ENCODE data around the gene PGBD2. TPM values are rescaled to one million over a fixed set of nuclear protein-coding genes. Genes with fewer than 3 reads are reported as not detected.

PGBD2 gene
- total RNA-seq, 4 donors from 2014 or later: 3.3 to 7.3 (median 5.4) TPM

DNA sequence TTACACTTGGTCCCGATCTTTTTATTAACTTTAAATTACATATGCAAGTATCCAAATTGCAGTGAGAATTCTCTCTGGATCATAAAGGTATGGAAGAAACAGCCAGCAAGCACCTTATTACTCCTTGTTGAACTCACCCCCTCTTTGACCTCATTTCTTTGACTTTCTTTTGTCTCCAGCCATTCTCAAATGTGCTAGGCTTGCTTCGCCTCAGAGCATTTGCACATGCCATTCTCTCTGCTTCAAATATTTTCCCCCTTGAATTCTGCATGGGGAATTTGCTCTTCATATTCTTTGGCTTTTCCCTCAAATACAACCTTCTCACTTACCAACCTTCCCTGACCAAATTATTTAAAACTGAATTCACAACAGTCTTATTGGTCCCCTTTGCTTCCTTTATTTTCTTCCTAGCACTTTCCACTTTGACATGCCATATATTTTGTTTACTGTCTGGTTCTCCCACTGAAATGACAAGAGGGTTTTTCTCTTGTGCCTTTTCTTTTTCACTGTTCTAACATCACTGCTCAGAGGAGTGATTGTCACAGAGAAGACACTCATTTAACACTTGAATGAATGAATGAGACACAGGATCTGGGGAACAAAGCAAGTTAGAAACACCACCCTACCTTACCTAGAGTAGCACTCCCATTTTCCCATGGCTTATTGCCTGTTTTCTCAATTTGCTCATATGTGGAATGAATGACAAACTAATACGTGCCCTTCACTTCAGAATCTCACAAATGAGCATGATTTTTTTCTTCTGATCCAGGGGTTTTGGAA, 1.4 kb upstream of the PGBD2 start:
- Histone ChIP-seq H3K36me3 (no peaks in the 10 kb centered on the region), H3K4me1 (peaks cover 0 to 21% (median 4%) of the 10 kb centered on the region in 4 donors), H3K27ac (no peak overlapping the region), H3K27me3 (peaks cover 0 to 5% of the 10 kb centered on the region in 2 donors), H3K9me3 (peaks cover 0 to 3% (median 0%) of the 10 kb centered on the region in 4 donors), H3K4me3 (no peak overlapping the region)
- TF ChIP-seq POLR2A (IDR thresholded peaks at IDR 0.05) (no peak), EP300 (IDR thresholded peaks at IDR 0.05) (no peak)
- TF ChIP-seq, protein P1, sequence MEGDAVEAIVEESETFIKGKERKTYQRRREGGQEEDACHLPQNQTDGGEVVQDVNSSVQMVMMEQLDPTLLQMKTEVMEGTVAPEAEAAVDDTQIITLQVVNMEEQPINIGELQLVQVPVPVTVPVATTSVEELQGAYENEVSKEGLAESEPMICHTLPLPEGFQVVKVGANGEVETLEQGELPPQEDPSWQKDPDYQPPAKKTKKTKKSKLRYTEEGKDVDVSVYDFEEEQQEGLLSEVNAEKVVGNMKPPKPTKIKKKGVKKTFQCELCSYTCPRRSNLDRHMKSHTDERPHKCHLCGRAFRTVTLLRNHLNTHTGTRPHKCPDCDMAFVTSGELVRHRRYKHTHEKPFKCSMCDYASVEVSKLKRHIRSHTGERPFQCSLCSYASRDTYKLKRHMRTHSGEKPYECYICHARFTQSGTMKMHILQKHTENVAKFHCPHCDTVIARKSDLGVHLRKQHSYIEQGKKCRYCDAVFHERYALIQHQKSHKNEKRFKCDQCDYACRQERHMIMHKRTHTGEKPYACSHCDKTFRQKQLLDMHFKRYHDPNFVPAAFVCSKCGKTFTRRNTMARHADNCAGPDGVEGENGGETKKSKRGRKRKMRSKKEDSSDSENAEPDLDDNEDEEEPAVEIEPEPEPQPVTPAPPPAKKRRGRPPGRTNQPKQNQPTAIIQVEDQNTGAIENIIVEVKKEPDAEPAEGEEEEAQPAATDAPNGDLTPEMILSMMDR (IDR thresholded peaks at IDR 0.05): no peak
- no peak for DNase-seq (ENCODE audit: low spot score in 2 of 2)
- 87 to 88% methylated on average over 3 of the region's 3 CpGs for WGBS, 2 donors

DNA sequence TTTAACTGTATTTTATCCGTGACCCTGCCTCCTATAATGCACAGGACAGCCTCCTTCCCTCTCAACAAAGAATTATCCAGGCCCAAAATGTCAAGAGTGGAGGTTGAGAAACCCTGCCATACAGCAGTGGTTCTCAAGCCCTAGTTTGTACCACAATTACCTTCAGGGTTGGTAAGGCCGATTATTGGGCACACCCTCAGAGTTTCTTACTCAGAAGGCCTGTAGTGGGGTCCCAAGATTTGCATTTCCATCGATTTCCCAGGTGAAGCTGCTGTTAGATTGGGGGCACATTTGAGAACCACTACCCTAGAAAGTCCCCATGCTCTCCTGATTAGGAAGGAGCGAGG, 400 bp upstream of the PGBD2 start:
- no peak for DNase-seq (ENCODE audit: low spot score in 2 of 2)
- no peak for TF ChIP-seq POLR2A (IDR thresholded peaks at IDR 0.05)
- WGBS, 2 donors: 36% methylated on average over 4 of the region's 4 CpGs
- peaks cover 0 to 3% of the 10 kb centered on the region in 2 donors for H3K27me3 ChIP-seq
- peaks cover 0 to 3% (median 0%) of the 10 kb centered on the region in 4 donors for H3K9me3 ChIP-seq
- H3K27ac ChIP-seq: peak overlapping the region; percentile 78 to 94 (median 88)
- H3K4me3 ChIP-seq: peak overlapping the region; percentile 43 to 90 (median 77)
- peaks cover 0 to 21% (median 4%) of the 10 kb centered on the region in 4 donors for H3K4me1 ChIP-seq
- peaks cover 0 to 4% (median 0%) of the 10 kb centered on the region in 3 donors for H3K36me3 ChIP-seq

DNA sequence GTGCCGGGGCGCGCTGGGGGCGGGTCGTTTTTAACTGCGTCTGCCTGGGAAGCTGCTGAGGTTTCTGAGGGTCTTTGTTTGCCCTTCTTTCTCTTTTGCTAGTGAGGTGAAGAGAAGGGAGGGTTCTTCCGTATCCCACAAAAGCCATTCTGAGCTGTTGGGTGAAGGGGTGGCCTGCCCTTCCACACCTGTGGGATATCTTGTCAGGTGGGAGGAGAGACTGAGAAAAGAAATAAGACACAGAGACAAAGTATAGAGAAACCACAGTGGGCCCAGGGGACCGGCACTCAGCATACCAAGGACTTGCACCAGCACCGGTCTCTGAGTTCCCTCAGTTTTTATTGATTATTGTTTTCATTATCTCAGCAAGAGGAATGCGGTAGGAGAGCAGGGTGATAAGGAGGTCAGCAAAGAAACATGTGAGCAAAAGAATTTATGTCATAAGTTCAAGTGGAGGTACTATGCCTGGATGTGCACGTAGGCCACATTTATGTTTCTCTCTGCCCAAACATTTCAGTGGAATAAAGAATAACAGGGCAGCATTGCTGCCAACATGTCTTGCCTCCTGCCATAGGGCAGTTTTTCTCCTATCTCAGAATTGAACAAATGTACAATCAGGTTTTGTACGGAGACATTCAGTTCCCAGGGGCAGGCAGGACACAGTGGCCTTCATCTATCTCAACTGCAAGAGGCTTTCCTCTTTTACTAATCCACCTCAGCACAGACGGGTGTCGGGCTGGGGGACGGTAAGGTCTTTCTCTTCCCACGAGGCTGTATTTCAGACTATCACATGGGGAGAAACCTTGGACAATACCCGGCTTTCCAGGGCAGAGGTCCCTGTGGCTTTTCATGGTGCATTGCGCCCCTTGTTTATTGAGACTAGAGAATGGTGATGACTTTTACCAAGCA, 972 bp downstream of the PGBD2 start:
- Histone ChIP-seq H3K9me3 (peaks cover 0 to 3% (median 0%) of the 10 kb centered on the region in 4 donors), H3K27ac (peak overlapping the region; percentile 78 to 95 (median 90)), H3K4me3 (peak overlapping the region; percentile 43 to 90 (median 78)), H3K27me3 (no peaks in the 10 kb centered on the region), H3K4me1 (peaks cover 0 to 21% (median 4%) of the 10 kb centered on the region in 4 donors), H3K36me3 (peaks cover 0 to 4% (median 0%) of the 10 kb centered on the region in 3 donors)
- 18 to 20% methylated on average over 18 of the region's 18 CpGs for WGBS, 2 donors
- TF ChIP-seq, protein P1 (IDR thresholded peaks at IDR 0.05): no peak
- TF ChIP-seq POLR2A (IDR thresholded peaks at IDR 0.05) (no peak), EP300 (IDR thresholded peaks at IDR 0.05) (no peak)
- DNase-seq (ENCODE audit: low spot score in 2 of 2): no peak

DNA sequence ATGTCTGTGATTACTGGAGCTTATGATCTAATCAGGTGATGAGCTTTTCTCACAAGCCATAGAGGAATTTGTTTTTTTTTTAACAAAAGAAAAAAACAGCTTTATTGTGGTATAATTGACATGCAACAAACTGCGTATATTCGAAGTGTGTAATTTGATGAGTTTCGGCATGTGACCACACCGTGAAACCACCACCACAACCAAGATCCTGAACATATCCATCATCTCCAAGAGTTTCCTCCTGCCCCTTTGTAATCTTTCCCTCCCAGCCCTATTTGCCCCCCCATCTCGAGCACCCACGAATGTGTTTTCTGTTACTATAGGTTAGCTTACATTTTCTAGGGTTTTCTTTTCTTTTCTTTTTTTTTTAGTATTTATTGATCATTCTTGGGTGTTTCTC, 4.7 kb downstream of the PGBD2 start:
- DNase-seq (ENCODE audit: low spot score in 2 of 2): no peak
- H3K4me3 ChIP-seq: no peak overlapping the region
- TF ChIP-seq, protein P1 (IDR thresholded peaks at IDR 0.05): no peak
- no peak for TF ChIP-seq EP300 (IDR thresholded peaks at IDR 0.05)
- no peak for TF ChIP-seq POLR2A (IDR thresholded peaks at IDR 0.05)
- H3K4me1 ChIP-seq: peaks cover 0 to 14% (median 4%) of the 10 kb centered on the region in 4 donors
- WGBS, 2 donors: 81 to 85% methylated on average over 6 of the region's 6 CpGs
- H3K9me3 ChIP-seq: peaks cover 0 to 3% (median 0%) of the 10 kb centered on the region in 4 donors
- peaks cover 0 to 31% (median 0%) of the 10 kb centered on the region in 3 donors for H3K36me3 ChIP-seq
- H3K27me3 ChIP-seq: no peaks in the 10 kb centered on the region
- no peak overlapping the region for H3K27ac ChIP-seq

DNA sequence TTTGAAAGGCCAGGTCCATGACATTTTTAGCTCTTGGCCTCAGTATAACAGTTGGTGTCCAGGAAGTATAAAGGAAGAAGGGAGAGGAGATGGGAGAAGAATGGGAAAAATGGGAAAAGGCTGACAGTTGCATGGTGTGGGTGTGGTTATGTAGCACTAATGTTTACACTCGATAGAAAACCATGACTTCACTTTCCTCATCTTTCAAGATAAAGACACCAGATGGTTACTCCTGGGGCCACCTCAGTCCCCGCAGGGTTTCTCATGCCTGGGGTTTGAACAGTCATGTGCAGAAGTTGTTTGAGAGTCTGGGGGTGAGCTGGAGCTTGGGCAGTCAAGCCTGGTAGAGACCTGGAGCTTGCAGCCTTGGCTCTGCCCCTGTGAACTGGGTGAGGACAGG, 7.9 kb downstream of the PGBD2 start:
- no peaks in the 10 kb centered on the region for H3K27me3 ChIP-seq
- TF ChIP-seq, protein P1 (IDR thresholded peaks at IDR 0.05): no peak
- TF ChIP-seq POLR2A (IDR thresholded peaks at IDR 0.05): no peak
- TF ChIP-seq EP300 (IDR thresholded peaks at IDR 0.05): no peak
- WGBS, 2 donors: 76 to 88% methylated on average over 2 of the region's 2 CpGs
- H3K4me1 ChIP-seq: no peaks in the 10 kb centered on the region
- DNase-seq (ENCODE audit: low spot score in 2 of 2): no peak
- H3K9me3 ChIP-seq: no peaks in the 10 kb centered on the region
- H3K36me3 ChIP-seq: peaks cover 5 to 62% (median 18%) of the 10 kb centered on the region in 3 donors
- no peak overlapping the region for H3K27ac ChIP-seq
- no peak overlapping the region for H3K4me3 ChIP-seq
